GM20431 (cell line): ENCODE measurements around the gene MCM5.
"Not testable (repeated sequence)": the region's sequence is repeated elsewhere in the genome, so short reads cannot be mapped to it uniquely, and the experiment has no call there.

Source experiments
- in situ Hi-C: fragments of 300-500 bp; cut with MseI, MboI; formaldehyde crosslinking; loops from one replicate; pipeline ENCODE4 v1.15.0; 2020; ENCODE audit warnings: low sequenced_read_pairs; ENCODE audit not compliant: unreplicated experiment

MCM5 gene

GRCh38 chr22:35399678-35400500, at the start of gene MCM5:
TSS of gene MCM5 (plus strand) at chr22:35400140. CDS start at chr22:35400439, 299 bp downstream.
- in situ Hi-C loops, result no loop called here

GRCh38 chr22:35350539-35351503, 49.1 kb upstream of the MCM5 start:
- in situ Hi-C loops, result loop anchor here (10.0 kb wide), 1 partner anchor 234 kb away; no protein-coding TSS in a partner anchor

- in situ Hi-C loops, result loop anchor here (10.0 kb wide), 1 partner anchor 232 kb away; no protein-coding TSS in a partner anchor
These were observed 47.5 kb upstream of the MCM5 start for GRCh38 chr22:35352214-35353111.

DNA sequence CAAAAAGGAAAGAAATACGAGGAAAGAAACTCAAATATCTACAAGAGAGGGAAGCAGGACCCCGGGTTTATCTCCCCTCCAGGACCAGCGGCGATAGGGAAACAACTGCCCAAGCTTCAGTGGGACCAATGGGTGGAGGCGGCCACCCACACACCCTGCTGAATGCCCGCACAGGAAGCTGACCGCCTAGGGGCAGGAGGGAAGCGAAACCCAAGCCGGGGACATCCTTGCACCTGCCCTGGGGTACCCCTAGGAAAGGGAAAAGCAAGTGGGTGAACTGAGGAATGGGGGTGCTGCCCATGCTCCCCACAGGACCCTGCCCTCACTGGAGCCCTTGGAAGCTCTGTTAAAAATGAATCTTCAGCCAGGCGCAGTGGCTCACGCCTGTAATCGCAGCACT, 46.6 kb upstream of the MCM5 start:
- in situ Hi-C loops, result loop anchor here (10.0 kb wide), 1 partner anchor 231 kb away; no protein-coding TSS in a partner anchor

DNA sequence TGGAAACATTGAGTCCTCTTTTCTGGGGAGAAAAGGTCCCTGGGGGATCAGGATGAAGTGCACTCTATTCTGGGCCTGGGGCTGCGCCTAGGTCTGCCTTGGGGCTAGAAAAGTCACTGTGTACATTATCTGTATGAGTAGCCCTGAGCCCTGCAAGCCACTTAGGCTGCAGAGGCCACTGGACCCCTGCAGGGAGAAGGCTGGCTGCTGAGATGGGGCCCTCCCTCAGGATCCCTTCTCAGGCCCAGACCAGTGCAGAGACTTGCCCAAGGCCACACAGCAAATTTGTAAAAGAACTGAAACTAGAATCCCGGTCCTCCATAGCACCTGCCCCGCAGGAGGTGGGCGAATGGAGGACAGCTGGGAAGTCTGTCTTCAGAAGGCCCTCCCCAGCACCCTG, 45.9 kb upstream of the MCM5 start:
- in situ Hi-C loops, result loop anchor here (10.0 kb wide), 1 partner anchor 231 kb away; no protein-coding TSS in a partner anchor

DNA sequence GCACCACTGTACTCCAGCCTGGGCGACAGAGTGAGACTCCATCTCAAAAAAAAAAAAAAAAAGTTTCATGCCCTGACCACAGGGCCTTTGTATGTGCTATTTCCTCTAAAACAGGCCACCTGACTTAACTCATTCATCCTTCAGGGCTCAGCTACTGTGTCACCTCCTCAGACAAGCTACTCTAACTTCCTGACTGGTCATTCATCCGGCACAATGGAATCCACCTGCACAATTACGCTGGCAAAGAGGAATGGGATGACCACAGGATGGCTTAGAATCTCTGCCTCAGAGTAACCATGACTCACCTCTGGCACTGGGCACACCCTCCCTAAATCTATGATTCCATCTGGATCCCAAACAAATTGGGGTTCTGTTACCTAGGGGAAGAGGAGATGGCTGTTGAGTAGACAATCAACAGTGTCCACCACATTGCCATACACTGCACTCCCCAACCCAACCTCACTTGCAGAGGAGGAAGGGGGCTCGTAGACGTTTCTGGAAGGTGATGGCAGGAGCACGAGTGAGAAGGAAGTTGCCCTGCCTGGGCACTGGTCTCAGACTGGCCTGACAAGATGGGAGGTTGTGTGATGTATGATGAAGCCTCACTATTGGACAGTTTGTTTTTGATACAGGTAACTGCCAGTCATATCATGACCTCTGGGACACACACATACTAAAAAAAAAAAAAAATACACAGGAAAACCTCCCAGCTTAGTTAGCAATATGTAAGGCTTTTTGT, 41.9 kb upstream of the MCM5 start:
- in situ Hi-C loops, result loop anchor here (10.0 kb wide), 1 partner anchor 227 kb away; no protein-coding TSS in a partner anchor

DNA sequence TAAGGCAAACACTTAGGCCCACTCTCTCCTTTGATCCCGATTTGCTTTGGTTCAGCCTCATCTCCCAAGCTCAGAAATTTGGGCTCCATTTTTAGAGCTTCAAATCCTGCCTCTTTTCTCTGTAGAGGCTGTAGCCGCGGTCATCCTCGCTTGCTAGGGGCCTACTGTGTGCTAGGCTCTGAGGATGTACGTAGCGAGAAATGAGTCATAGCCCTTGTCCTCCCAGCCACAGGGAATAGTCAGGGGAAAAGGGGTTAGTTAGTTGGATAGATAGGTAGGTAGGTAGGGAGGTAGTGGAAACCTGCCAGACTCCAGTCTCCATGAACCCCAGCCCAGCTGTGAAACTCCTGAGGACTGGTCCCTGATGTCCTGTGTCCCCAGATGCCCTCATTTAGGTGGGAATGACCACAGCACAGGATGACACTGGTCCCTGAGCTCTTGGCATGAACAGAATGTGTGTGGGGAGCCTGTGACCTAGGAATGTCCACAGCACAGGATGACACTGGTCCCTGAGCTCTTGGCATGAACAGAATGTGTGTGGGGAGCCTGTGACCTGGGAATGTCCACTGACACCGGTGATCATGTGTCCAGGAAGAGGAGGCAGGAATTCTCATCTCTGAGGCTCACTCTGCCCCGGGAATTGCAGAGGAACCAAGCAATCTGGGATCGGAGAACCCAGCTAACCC, 40.4 kb upstream of the MCM5 start:
- in situ Hi-C loops, result loop anchor here (10.0 kb wide), 1 partner anchor 225 kb away; no protein-coding TSS in a partner anchor

DNA sequence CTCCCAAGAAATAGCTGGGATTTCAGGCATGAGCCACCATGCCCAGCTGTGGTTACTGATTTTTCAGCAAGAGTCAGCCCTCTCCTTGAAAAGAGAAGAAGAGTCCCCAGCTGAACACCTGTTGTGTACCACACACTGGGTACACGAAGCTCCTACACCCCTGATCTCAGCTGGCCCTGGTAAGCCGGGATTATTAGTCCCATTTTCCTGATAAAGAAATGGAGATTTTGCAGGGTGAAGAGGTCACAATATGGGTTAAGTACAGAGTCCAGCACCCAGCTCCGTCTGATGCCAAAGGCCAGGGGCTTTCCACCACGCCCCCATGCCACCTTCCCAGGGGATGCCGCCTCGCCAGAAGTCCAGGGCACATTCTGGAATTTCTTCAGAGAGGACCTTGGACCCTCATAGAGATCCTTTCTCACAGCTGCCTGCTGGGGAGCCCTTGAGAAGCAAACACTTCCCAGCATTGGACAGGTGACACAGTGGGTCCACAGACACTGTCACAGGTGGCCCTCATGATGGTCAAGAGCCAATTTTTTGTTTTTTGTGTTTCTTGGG, 38.9 kb upstream of the MCM5 start:
- in situ Hi-C loops, result no loop called here

GRCh38 chr22:35363566-35364086, 36.3 kb upstream of the MCM5 start:
- in situ Hi-C loops, result no loop called here

DNA sequence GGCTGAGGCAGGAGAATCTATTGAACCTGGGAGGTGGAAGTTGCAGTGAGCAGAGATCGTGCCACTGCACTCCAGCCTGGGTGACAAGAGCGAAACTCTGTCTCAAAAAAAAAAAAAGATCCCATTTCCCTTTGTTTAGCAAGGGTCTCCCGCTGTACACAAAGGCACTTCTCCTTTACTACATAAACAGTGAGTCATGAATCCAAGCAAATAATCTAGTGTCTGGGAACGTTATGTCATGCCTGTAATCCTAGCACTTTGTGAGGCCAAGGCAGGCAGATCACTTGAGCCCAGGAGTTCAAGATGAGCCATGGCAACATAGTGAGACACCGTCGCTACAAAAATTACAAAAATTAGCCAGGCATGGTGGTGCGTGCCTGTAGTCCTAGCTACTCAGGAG, 35.7 kb upstream of the MCM5 start:
- in situ Hi-C loops, result not testable (repeated sequence)

DNA sequence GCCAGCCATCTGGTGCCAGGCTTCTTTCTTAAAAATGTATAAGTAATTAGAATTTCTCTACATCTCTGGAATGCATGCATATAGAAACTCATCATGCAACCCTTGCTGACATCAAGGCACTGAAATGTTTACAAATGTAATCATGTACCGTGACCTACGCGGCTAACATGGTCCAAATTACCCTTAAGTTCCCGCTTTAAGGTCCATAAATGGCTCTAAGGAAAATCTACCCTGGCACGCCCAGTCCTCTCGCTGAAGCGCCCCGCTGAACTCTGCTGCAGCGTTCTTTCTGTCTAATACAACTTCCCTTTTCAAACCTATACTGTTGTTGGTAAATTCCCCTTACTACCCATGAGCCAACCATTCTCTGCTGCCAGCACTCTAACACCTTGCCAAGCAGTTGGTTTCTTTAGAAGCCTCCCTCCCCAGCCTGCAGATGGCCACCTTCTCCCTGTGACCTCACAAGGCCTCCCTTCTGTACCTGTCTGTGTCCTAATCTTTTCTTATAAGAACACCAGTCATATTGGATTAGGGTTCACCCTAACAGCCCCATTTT, 32.5 kb upstream of the MCM5 start:
- in situ Hi-C loops, result no loop called here

DNA sequence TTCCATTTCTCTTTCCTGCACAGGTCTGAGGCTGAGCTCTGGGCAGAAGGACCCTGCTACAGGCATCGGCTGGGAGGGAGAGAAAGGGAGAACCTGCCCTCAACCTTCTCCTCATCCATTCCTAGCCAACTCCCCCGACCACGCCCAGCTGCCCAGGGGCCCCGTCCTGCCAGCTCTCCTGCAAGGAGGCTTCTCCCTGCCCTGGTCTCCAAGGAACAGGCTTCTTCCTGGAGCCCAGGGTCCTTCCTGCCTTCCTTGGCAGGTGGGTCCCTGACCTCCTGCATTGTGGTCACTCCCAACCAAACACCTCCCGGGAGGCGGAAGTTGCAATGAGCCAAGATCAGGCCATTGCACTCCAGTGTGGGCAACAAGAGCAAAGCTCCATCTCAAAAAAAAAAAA, 31.6 kb upstream of the MCM5 start:
- in situ Hi-C loops, result no loop called here

GRCh38 chr22:35369996-35370395, 29.9 kb upstream of the MCM5 start:
- in situ Hi-C loops, result no loop called here

GRCh38 chr22:35373781-35374180, 26.2 kb upstream of the MCM5 start:
- in situ Hi-C loops, result no loop called here

GRCh38 chr22:35375031-35375430, 24.9 kb upstream of the MCM5 start:
- in situ Hi-C loops, result no loop called here

- in situ Hi-C loops, result no loop called here
These were observed 24.4 kb upstream of the MCM5 start for GRCh38 chr22:35375526-35375925.

DNA sequence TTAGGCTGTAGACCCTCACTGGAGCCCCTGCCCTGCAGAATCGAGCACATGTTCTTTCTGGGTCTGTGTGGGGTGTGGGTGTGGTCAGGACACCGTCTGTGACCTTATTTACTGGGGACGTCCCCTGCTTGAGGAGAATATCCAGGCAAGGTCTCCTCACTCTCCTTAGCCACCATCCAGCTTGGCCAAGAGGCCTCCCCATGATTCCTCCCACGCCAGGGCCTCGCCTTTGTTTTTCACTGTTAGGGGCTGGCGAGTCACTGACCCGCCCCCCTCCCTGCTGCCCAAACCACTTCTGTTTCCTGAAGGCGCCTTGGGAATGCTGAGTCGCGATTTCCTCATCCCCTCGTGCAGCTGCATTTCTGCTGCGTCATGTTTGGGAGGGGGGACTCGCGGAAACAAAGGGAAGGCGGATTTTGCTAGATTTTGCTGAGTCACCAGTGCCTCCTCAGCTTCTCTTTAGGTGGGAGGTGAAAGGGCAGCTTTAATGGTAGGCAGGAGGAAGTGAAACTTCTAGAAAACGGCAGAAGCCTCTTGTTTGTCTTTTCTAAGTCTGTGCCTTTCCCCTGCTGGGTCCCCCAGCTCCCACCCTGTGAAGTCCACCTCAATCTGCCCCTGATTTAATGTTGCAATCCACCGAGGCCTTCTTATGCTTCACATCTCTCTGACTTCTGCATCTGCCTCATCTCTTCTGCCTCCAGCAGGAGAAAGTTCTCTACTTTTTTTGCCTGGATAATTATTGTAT, 23.0 kb upstream of the MCM5 start:
- in situ Hi-C loops, result no loop called here
